HEK293 (cell line): ENCODE measurements around the gene BMP6.

Experiments used
- CTCF ChIA-PET: fragments of 350-600 bp; formaldehyde crosslinking; extraction: SDS; loops from one replicate; lab custom pipeline; 2021; ENCODE audit warnings: antibody characterized with exemption; lab: Yijun Ruan, JAX
- POLR2A ChIA-PET: fragments of 300-600 bp; formaldehyde crosslinking; extraction: SDS; loops from one replicate; lab custom pipeline; 2020; ENCODE audit warnings: antibody characterized with exemption, inconsistent platforms; lab: Yijun Ruan, JAX
- H3K27ac ChIP-seq: fragments of 200-500 bp; sonication (Bioruptor generic); 2 replicates; pipeline ENCODE4 v1.5.1; 2014; ENCODE audit warnings: low read depth, low read length, control low read depth, inconsistent platforms; ENCODE audit errors: extremely low read depth
- H3K36me3 ChIP-seq, 2 experiments: fragments of 200-500 bp in 1 of 2; sonication (Bioruptor generic) in 1 of 2; 1 replicate in 1 of 2; 2 replicates in 1 of 2; pipeline ENCODE4 v1.5.1; 2014 to 2017; ENCODE audit warnings: inconsistent platforms in 2 of 2, low read length in 2 of 2; ENCODE audit not compliant: control insufficient read depth in 2 of 2, insufficient read depth in 1 of 2
- H3K4me1 ChIP-seq: fragments of 200-500 bp; sonication (Bioruptor generic); 2 replicates; pipeline ENCODE4 v1.5.1; 2014; ENCODE audit warnings: mild to moderate bottlenecking, low read length, inconsistent platforms; ENCODE audit not compliant: control insufficient read depth, insufficient read depth
- H3K4me3 ChIP-seq: 2 replicates; pipeline ENCODE4 v1.5.1; 2011; ENCODE audit warnings: low read depth, mild to moderate bottlenecking, control low read depth, low read length, moderate library complexity
- H3K9me3 ChIP-seq: fragments of 200-500 bp; sonication (Bioruptor generic); 2 replicates; pipeline ENCODE4 v1.5.1; 2014; ENCODE audit warnings: low read depth, low read length, inconsistent platforms; ENCODE audit not compliant: control insufficient read depth, insufficient read depth
- ELK4 ChIP-seq: IDR thresholded peaks from 2 replicates; pipeline ENCODE4 v1.6.1; 2011; ENCODE audit warnings: mild to moderate bottlenecking, low read depth, low read length, borderline replicate concordance
- HIC1 ChIP-seq: fragments of 450-650 bp; formaldehyde crosslinking; IDR thresholded peaks from 2 replicates; pipeline ENCODE4 v1.5.1; 2016; ENCODE audit warnings: missing biosample characterization, missing genetic modification characterization
- HOXA7 ChIP-seq: sonication (generic); formaldehyde crosslinking; IDR thresholded peaks from 2 replicates; pipeline ENCODE4 v1.8.1; 2022; ENCODE audit warnings: missing genetic modification reagents, borderline replicate concordance
- HOXC10 ChIP-seq: sonication (generic); formaldehyde crosslinking; IDR thresholded peaks from 2 replicates; pipeline ENCODE4 v1.8.1; 2023; ENCODE audit warnings: mild to moderate bottlenecking, missing genetic modification reagents
- KLF10 ChIP-seq: fragments of 450-650 bp; IDR thresholded peaks from 2 replicates; pipeline ENCODE4 v1.5.1; 2018; ENCODE audit warnings: missing biosample characterization, mild to moderate bottlenecking, missing genetic modification characterization
- TRIM28 ChIP-seq: IDR thresholded peaks from 2 replicates; pipeline ENCODE4 v1.6.1; 2011; ENCODE audit warnings: low read length, control low read depth, borderline replicate concordance
- ZBTB20 ChIP-seq: fragments of 450-650 bp; formaldehyde crosslinking; IDR thresholded peaks from 2 replicates; pipeline ENCODE4 v1.5.1; 2016; ENCODE audit warnings: missing biosample characterization, missing genetic modification characterization
- ZBTB49 ChIP-seq: fragments of 450-650 bp; formaldehyde crosslinking; IDR thresholded peaks from 2 replicates; pipeline ENCODE4 v1.5.1; 2016; ENCODE audit warnings: missing biosample characterization, missing genetic modification characterization, low read depth
- ZNF148 ChIP-seq: fragments of 450-650 bp; formaldehyde crosslinking; IDR thresholded peaks from 2 replicates; pipeline ENCODE4 v1.5.0; 2017; ENCODE audit warnings: missing biosample characterization, missing genetic modification characterization, borderline replicate concordance
- ZNF16 ChIP-seq: fragments of 450-650 bp; formaldehyde crosslinking; IDR thresholded peaks from 2 replicates; pipeline ENCODE4 v1.5.1; 2016; ENCODE audit warnings: low read depth, missing biosample characterization, missing genetic modification characterization
- ZNF174 ChIP-seq: fragments of 450-650 bp; formaldehyde crosslinking; IDR thresholded peaks from 2 replicates; pipeline ENCODE4 v1.5.0; 2017; ENCODE audit warnings: missing biosample characterization, mild to moderate bottlenecking, missing genetic modification characterization
- ZNF175 ChIP-seq: fragments of 450-650 bp; formaldehyde crosslinking; IDR thresholded peaks from 2 replicates; pipeline ENCODE4 v1.5.1; 2016; ENCODE audit warnings: missing biosample characterization, missing genetic modification characterization
- ZNF2 ChIP-seq: fragments of 450-650 bp; formaldehyde crosslinking; IDR thresholded peaks from 2 replicates; pipeline ENCODE4 v1.5.1; 2016; ENCODE audit warnings: missing biosample characterization, missing genetic modification characterization
- ZNF214 ChIP-seq: fragments of 450-650 bp; formaldehyde crosslinking; IDR thresholded peaks from 2 replicates; pipeline ENCODE4 v1.5.1; 2017; ENCODE audit warnings: missing biosample characterization, mild to moderate bottlenecking, missing genetic modification characterization, borderline replicate concordance
- ZNF24 ChIP-seq: fragments of 450-650 bp; formaldehyde crosslinking; IDR thresholded peaks from 2 replicates; pipeline ENCODE4 v1.5.1; 2016; ENCODE audit warnings: missing biosample characterization, missing genetic modification characterization
- ZNF398 ChIP-seq: fragments of 450-650 bp; formaldehyde crosslinking; IDR thresholded peaks from 2 replicates; pipeline ENCODE4 v1.5.1; 2017; ENCODE audit warnings: missing biosample characterization, missing genetic modification characterization
- ZNF426 ChIP-seq: fragments of 450-650 bp; formaldehyde crosslinking; IDR thresholded peaks from 2 replicates; pipeline ENCODE4 v1.5.1; 2017; ENCODE audit warnings: missing biosample characterization, missing genetic modification characterization, mild to moderate bottlenecking, inconsistent platforms, moderate library complexity
- ZNF501 ChIP-seq: fragments of 450-650 bp; formaldehyde crosslinking; IDR thresholded peaks from 2 replicates; pipeline ENCODE4 v1.5.1; 2016; ENCODE audit warnings: missing biosample characterization, missing genetic modification characterization
- ZNF560 ChIP-seq: fragments of 450-650 bp; formaldehyde crosslinking; IDR thresholded peaks from 2 replicates; pipeline ENCODE4 v1.5.1; 2017; ENCODE audit warnings: missing biosample characterization, missing genetic modification characterization, borderline replicate concordance
- ZNF585B ChIP-seq: fragments of 450-650 bp; formaldehyde crosslinking; IDR thresholded peaks from 2 replicates; pipeline ENCODE4 v1.5.1; 2016; ENCODE audit warnings: missing biosample characterization, missing genetic modification characterization
- ZNF658 ChIP-seq: fragments of 450-650 bp; formaldehyde crosslinking; IDR thresholded peaks from 2 replicates; pipeline ENCODE4; 2016; ENCODE audit warnings: missing biosample characterization, missing genetic modification characterization
- ZNF777 ChIP-seq: fragments of 450-650 bp; formaldehyde crosslinking; IDR thresholded peaks from 2 replicates; pipeline ENCODE4 v1.5.1; 2017; ENCODE audit warnings: missing biosample characterization, missing genetic modification characterization, borderline replicate concordance

BMP6 gene

GRCh38 chr6:7841781-7842468 is 116.0 kb downstream of the BMP6 start (continued):
- no peak for TF ChIP-seq ZNF174 (tag by site-specific recombination)
- TF ChIP-seq ZNF24 (tag by site-specific recombination), result no peak
- no peak for TF ChIP-seq ZNF560 (tag by site-specific recombination)
- TF ChIP-seq ZBTB49, result no peak
- TF ChIP-seq ZNF501, result no peak
- TF ChIP-seq ZNF175 (tag by site-specific recombination), result no peak

GRCh38 chr6:7846966-7847818 is 121.3 kb downstream of the BMP6 start:
- no peaks in the 10 kb centered on the region; the same call in 1 of the 2 replicates for H3K9me3 ChIP-seq
- no peaks in the 10 kb centered on the region for H3K4me1 ChIP-seq
- H3K36me3 ChIP-seq, result no peaks in the 10 kb centered on the region
- no peak overlapping the region for H3K27ac ChIP-seq
- TF ChIP-seq ZNF501, result no peak
- TF ChIP-seq ZNF426 (tag by site-specific recombination), result no peak
- no peak for TF ChIP-seq TRIM28
- no peak for TF ChIP-seq KLF10 (tag by site-specific recombination)
- TF ChIP-seq ZNF148 (tag by site-specific recombination), result no peak
- TF ChIP-seq ZNF214 (tag by site-specific recombination), result no peak
- no peak for TF ChIP-seq ZNF658 (tag by site-specific recombination)
- TF ChIP-seq ZNF398 (tag by site-specific recombination), result no peak
- no peak for TF ChIP-seq ZNF16
- ChIA-PET CTCF (interaction anchor here (0.9 kb wide), 2 partner anchors 122 to 147 kb away, joined by 3 read pairs; no protein-coding TSS in a partner anchor), POLR2A (no interaction called here)
- H3K4me3 ChIP-seq, result no peak overlapping the region

GRCh38 chr6:7848229-7848628 is 122.3 kb downstream of the BMP6 start:
- H3K36me3 ChIP-seq, result no peaks in the 10 kb centered on the region
- no peak overlapping the region for H3K27ac ChIP-seq
- no peak overlapping the region for H3K4me3 ChIP-seq
- H3K9me3 ChIP-seq, result no peaks in the 10 kb centered on the region; the same call in 1 of the 2 replicates
- ChIA-PET POLR2A (no interaction called here), CTCF (interaction anchor here (0.9 kb wide), 1 partner anchor 146 kb away, joined by 3 read pairs; no protein-coding TSS in a partner anchor)
- no peaks in the 10 kb centered on the region for H3K4me1 ChIP-seq
- TF ChIP-seq HOXC10 (CRISPR knock-in tag) (no peak), ZNF2 (no peak), HIC1 (no peak), ZNF585B (tag by site-specific recombination) (no peak), HOXA7 (CRISPR knock-in tag) (no peak), ZNF777 (tag by site-specific recombination) (no peak), ZBTB20 (tag by site-specific recombination) (no peak), ELK4 (no peak)
